Measurements from ENCODE around the gene PSME3IP1. TPM values are rescaled to one million over a fixed set of nuclear protein-coding genes. Genes with fewer than 3 reads are reported as not detected.

Gene PSME3IP1
- 140 TPM for total RNA-seq
- polyA plus RNA-seq: 10 to 100 TPM; 68.1 to 81.5 (median 71.8) TPM

GRCh38 chr16:57185945-57186871 is at the start of gene PSME3IP1, which contains the start of gene RSPRY1:
TSS of gene PSME3IP1 (minus strand) at chr16:57186039. CDS start at chr16:57173854, 12,185 bp downstream.
TSS of gene RSPRY1 (plus strand) at chr16:57186329. CDS start at chr16:57204659, 18,330 bp downstream.
- peak within 1 kb of the TSS; percentile 97 to 100 (median 98) for H3K4me3 Mint-ChIP-seq
- Histone ChIP-seq H3K4me3 (ENCODE audit: low read depth, low read length) (peak within 1 kb of the TSS; percentile 95), H3K9me3 (ENCODE audit: control insufficient read depth in 2 of 2, low read length in 2 of 2) (no peaks in the 10 kb centered on the region), H3K4me1 (ENCODE audit: control insufficient read depth, insufficient read depth, low read length, poor library complexity, severe bottlenecking) (peaks cover 44% of the 10 kb centered on the region), H3K27me3 (ENCODE audit: control insufficient read depth, insufficient read depth, low read length) (no peaks in the 10 kb centered on the region), H3K36me3 (ENCODE audit: control insufficient read depth, insufficient read depth, low read length) (peaks cover 4% of the 10 kb centered on the region), H3K27ac (ENCODE audit: insufficient read depth, low read length, poor library complexity, severe bottlenecking) (peak within 1 kb of the TSS; percentile 94)
- H3K9me3 Mint-ChIP-seq: peaks cover 0 to 3% (median 0%) of the 10 kb centered on the region in 7 donors
- H3K36me3 Mint-ChIP-seq: no peaks in the 10 kb centered on the region
- H3K4me1 Mint-ChIP-seq: peaks cover 20 to 71% (median 52%) of the 10 kb centered on the region in 4 donors
- ATAC-seq (ENCODE audit: low read depth in 2 of 2) (peak; percentile 92 to 94), DNase-seq (peak; percentile 99 to 100 (median 99))
- peak within 1 kb of the TSS; percentile 97 to 99 (median 98) for H3K27ac Mint-ChIP-seq
- H3K27me3 Mint-ChIP-seq: no peaks in the 10 kb centered on the region

GRCh38 chr16:57235128-57236021 is 49.5 kb upstream of the PSME3IP1 start:
- no peak overlapping the region for H3K27ac ChIP-seq (ENCODE audit: insufficient read depth, low read length, poor library complexity, severe bottlenecking)
- H3K4me1 ChIP-seq (ENCODE audit: control insufficient read depth, insufficient read depth, low read length, poor library complexity, severe bottlenecking): no peaks in the 10 kb centered on the region
- Mint-ChIP-seq H3K27ac (no peak overlapping the region), H3K9me3 (no peaks in the 10 kb centered on the region), H3K4me1 (peaks cover 0 to 9% (median 0%) of the 10 kb centered on the region in 4 donors), H3K27me3 (no peaks in the 10 kb centered on the region), H3K36me3 (peaks cover 42% of the 10 kb centered on the region), H3K4me3 (no peak overlapping the region)
- ATAC-seq (ENCODE audit: low read depth in 2 of 2): no peak
- no peaks in the 10 kb centered on the region for H3K9me3 ChIP-seq (ENCODE audit: control insufficient read depth in 2 of 2, low read length in 2 of 2)
- DNase-seq: no peak
- H3K4me3 ChIP-seq (ENCODE audit: low read depth, low read length): no peak overlapping the region
- peaks cover 77% of the 10 kb centered on the region for H3K36me3 ChIP-seq (ENCODE audit: control insufficient read depth, insufficient read depth, low read length)
- H3K27me3 ChIP-seq (ENCODE audit: control insufficient read depth, insufficient read depth, low read length): no peaks in the 10 kb centered on the region

GRCh38 chr16:57234707-57235092 is 48.9 kb upstream of the PSME3IP1 start:
- no peak overlapping the region for H3K4me3 ChIP-seq (ENCODE audit: low read depth, low read length)
- no peaks in the 10 kb centered on the region for H3K27me3 ChIP-seq (ENCODE audit: control insufficient read depth, insufficient read depth, low read length)
- H3K36me3 Mint-ChIP-seq: peaks cover 45% of the 10 kb centered on the region
- H3K4me1 ChIP-seq (ENCODE audit: control insufficient read depth, insufficient read depth, low read length, poor library complexity, severe bottlenecking): no peaks in the 10 kb centered on the region
- H3K4me3 Mint-ChIP-seq: no peak overlapping the region
- no peak for DNase-seq
- H3K9me3 ChIP-seq (ENCODE audit: control insufficient read depth in 2 of 2, low read length in 2 of 2): no peaks in the 10 kb centered on the region
- peak overlapping the region in 1 of 3 donors; percentile 18 for H3K27ac Mint-ChIP-seq
- peaks cover 0 to 9% (median 0%) of the 10 kb centered on the region in 4 donors for H3K4me1 Mint-ChIP-seq
- ATAC-seq (ENCODE audit: low read depth in 2 of 2): no peak
- H3K9me3 Mint-ChIP-seq: no peaks in the 10 kb centered on the region
- no peak overlapping the region for H3K27ac ChIP-seq (ENCODE audit: insufficient read depth, low read length, poor library complexity, severe bottlenecking)
- peaks cover 80% of the 10 kb centered on the region for H3K36me3 ChIP-seq (ENCODE audit: control insufficient read depth, insufficient read depth, low read length)
- H3K27me3 Mint-ChIP-seq: no peaks in the 10 kb centered on the region

GRCh38 chr16:57233944-57234706 is 48.3 kb upstream of the PSME3IP1 start:
- H3K27me3 ChIP-seq (ENCODE audit: control insufficient read depth, insufficient read depth, low read length): no peaks in the 10 kb centered on the region
- Mint-ChIP-seq H3K9me3 (no peaks in the 10 kb centered on the region), H3K27ac (peak overlapping the region in 1 of 3 donors; percentile 18), H3K4me1 (peaks cover 0 to 9% (median 0%) of the 10 kb centered on the region in 4 donors), H3K4me3 (no peak overlapping the region), H3K36me3 (peaks cover 43% of the 10 kb centered on the region), H3K27me3 (no peaks in the 10 kb centered on the region)
- H3K9me3 ChIP-seq (ENCODE audit: control insufficient read depth in 2 of 2, low read length in 2 of 2): no peaks in the 10 kb centered on the region
- no peak overlapping the region for H3K27ac ChIP-seq (ENCODE audit: insufficient read depth, low read length, poor library complexity, severe bottlenecking)
- H3K4me3 ChIP-seq (ENCODE audit: low read depth, low read length): no peak overlapping the region
- DNase-seq (no peak), ATAC-seq (ENCODE audit: low read depth in 2 of 2) (no peak)
- H3K36me3 ChIP-seq (ENCODE audit: control insufficient read depth, insufficient read depth, low read length): peaks cover 78% of the 10 kb centered on the region
- H3K4me1 ChIP-seq (ENCODE audit: control insufficient read depth, insufficient read depth, low read length, poor library complexity, severe bottlenecking): no peaks in the 10 kb centered on the region

GRCh38 chr16:57231821-57232350 is 46.0 kb upstream of the PSME3IP1 start:
- H3K9me3 Mint-ChIP-seq: no peaks in the 10 kb centered on the region
- H3K27ac Mint-ChIP-seq: no peak overlapping the region
- no peak for DNase-seq
- ATAC-seq (ENCODE audit: low read depth in 2 of 2): no peak
- Histone ChIP-seq H3K4me3 (ENCODE audit: low read depth, low read length) (no peak overlapping the region), H3K27ac (ENCODE audit: insufficient read depth, low read length, poor library complexity, severe bottlenecking) (no peak overlapping the region), H3K27me3 (ENCODE audit: control insufficient read depth, insufficient read depth, low read length) (no peaks in the 10 kb centered on the region), H3K9me3 (ENCODE audit: control insufficient read depth in 2 of 2, low read length in 2 of 2) (no peaks in the 10 kb centered on the region), H3K36me3 (ENCODE audit: control insufficient read depth, insufficient read depth, low read length) (peaks cover 84% of the 10 kb centered on the region), H3K4me1 (ENCODE audit: control insufficient read depth, insufficient read depth, low read length, poor library complexity, severe bottlenecking) (no peaks in the 10 kb centered on the region)
- H3K4me1 Mint-ChIP-seq: peaks cover 0 to 9% (median 0%) of the 10 kb centered on the region in 4 donors
- H3K27me3 Mint-ChIP-seq: no peaks in the 10 kb centered on the region
- H3K36me3 Mint-ChIP-seq: peaks cover 47% of the 10 kb centered on the region
- H3K4me3 Mint-ChIP-seq: no peak overlapping the region

- Mint-ChIP-seq H3K36me3 (peaks cover 34% of the 10 kb centered on the region), H3K27ac (no peak overlapping the region), H3K9me3 (no peaks in the 10 kb centered on the region), H3K27me3 (no peaks in the 10 kb centered on the region), H3K4me3 (no peak overlapping the region), H3K4me1 (peaks cover 0 to 2% (median 0%) of the 10 kb centered on the region in 4 donors)
- Histone ChIP-seq H3K27me3 (ENCODE audit: control insufficient read depth, insufficient read depth, low read length) (no peaks in the 10 kb centered on the region), H3K4me3 (ENCODE audit: low read depth, low read length) (no peak overlapping the region), H3K4me1 (ENCODE audit: control insufficient read depth, insufficient read depth, low read length, poor library complexity, severe bottlenecking) (no peaks in the 10 kb centered on the region), H3K36me3 (ENCODE audit: control insufficient read depth, insufficient read depth, low read length) (peaks cover 85% of the 10 kb centered on the region), H3K9me3 (ENCODE audit: control insufficient read depth in 2 of 2, low read length in 2 of 2) (no peaks in the 10 kb centered on the region), H3K27ac (ENCODE audit: insufficient read depth, low read length, poor library complexity, severe bottlenecking) (no peak overlapping the region)
- DNase-seq (no peak), ATAC-seq (ENCODE audit: low read depth in 2 of 2) (no peak)
Measured at GRCh38 chr16:57229079-57229478, 43.2 kb upstream of the PSME3IP1 start.

All from CD4-positive, CD25-positive, alpha-beta regulatory T cell (primary cell).